ENCODE results near the gene DESI2. TPM values are rescaled to one million over a fixed set of nuclear protein-coding genes. Genes with fewer than 3 reads are reported as not detected.

Gene DESI2
- total RNA-seq, 6 experiments from 2014 or later: 7.0 to 14.2 (median 9.9) TPM

- H3K9me3 ChIP-seq: no peaks in the 10 kb centered on the region
- no peaks in the 10 kb centered on the region for H3K4me1 ChIP-seq
- H3K36me3 ChIP-seq: no peaks in the 10 kb centered on the region
- H3K27me3 ChIP-seq: no peaks in the 10 kb centered on the region
- WGBS (ENCODE audit: insufficient coverage, low coverage, low lambda C conversion rate, missing lambda C conversion rate): 85% methylated on average over 7 of the region's 13 CpGs
- H3K4me3 ChIP-seq: no peak overlapping the region
- no peak overlapping the region for H3K27ac ChIP-seq
- no peak for TF ChIP-seq POLR2A (IDR thresholded peaks at IDR 0.05)
- TF ChIP-seq CTCF (IDR thresholded peaks at IDR 0.05): no peak
- intact Hi-C loops (cut with DNase I): no loop called here
- ATAC-seq (no peak), DNase-seq (no peak)
These were observed 98.5 kb downstream of the DESI2 start for GRCh38 chr1:244751271-244751895.

- no peak for ATAC-seq
- intact Hi-C loops (cut with DNase I): no loop called here
- no peaks in the 10 kb centered on the region for H3K4me1 ChIP-seq
- DNase-seq: no peak
- H3K4me3 ChIP-seq: no peak overlapping the region
- TF ChIP-seq POLR2A (IDR thresholded peaks at IDR 0.05) (no peak), CTCF (IDR thresholded peaks at IDR 0.05) (no peak)
- 90% methylated on average over 4 of the region's 7 CpGs for whole genome bisulfite sequencing (ENCODE audit: insufficient coverage, low coverage, low lambda C conversion rate, missing lambda C conversion rate)
- no peaks in the 10 kb centered on the region for H3K36me3 ChIP-seq
- H3K9me3 ChIP-seq: no peaks in the 10 kb centered on the region
- no peaks in the 10 kb centered on the region for H3K27me3 ChIP-seq
- no peak overlapping the region for H3K27ac ChIP-seq
These were observed 102.7 kb downstream of the DESI2 start for GRCh38 chr1:244755673-244756072.

GRCh38 chr1:244757091-244757939 is 104.4 kb downstream of the DESI2 start:
- H3K9me3 ChIP-seq: no peaks in the 10 kb centered on the region
- no peaks in the 10 kb centered on the region for H3K36me3 ChIP-seq
- no peak overlapping the region for H3K4me3 ChIP-seq
- no peaks in the 10 kb centered on the region for H3K4me1 ChIP-seq
- no peak for TF ChIP-seq CTCF (IDR thresholded peaks at IDR 0.05)
- TF ChIP-seq POLR2A (IDR thresholded peaks at IDR 0.05): no peak
- no peaks in the 10 kb centered on the region for H3K27me3 ChIP-seq
- H3K27ac ChIP-seq: no peak overlapping the region
- 77% methylated on average over 9 of the region's 15 CpGs for WGBS (ENCODE audit: insufficient coverage, low coverage, low lambda C conversion rate, missing lambda C conversion rate)
- DNase-seq (no peak), ATAC-seq (peak in 3 of 4 donors; percentile 61 to 95 (median 73))
- intact Hi-C loops (cut with DNase I): no loop called here

Small RNA genes lying within 50 kb of the gene (small RNA-seq; reads per million reads assigned to genes)
- gene AL451007.1: 0 reads per million in 2 experiments

Other genes with a start within 250 kb of the DESI2 start
- gene ADSS2, start 201.2 kb upstream of the DESI2 start, total RNA-seq: 10 to 100 TPM in 5 of 6 experiments, 1 to 10 TPM in 1; 9.8 to 16.1 (median 14.5) TPM
- 1 to 10 TPM in 2 of 6 experiments, under 1 TPM in 4; 0.31 to 1.3 (median 0.70) TPM for gene CATSPERE, start 191.9 kb upstream of the DESI2 start, total RNA-seq
- gene COX20, start 182.5 kb downstream of the DESI2 start, total RNA-seq: 10 to 100 TPM; 16.8 to 28.5 (median 19.6) TPM
- 100 to 1,000 TPM in 5 of 6 experiments, 10 to 100 TPM in 1; 73.3 to 183 (median 121) TPM for gene HNRNPU, start 211.4 kb downstream of the DESI2 start, total RNA-seq